ENCODE results near the gene UBXN4. TPM values are rescaled to one million over a fixed set of nuclear protein-coding genes. Genes with fewer than 3 reads are reported as not detected.
A peak's percentile ranks its signal among the peaks of the same experiment; 100 is the strongest.

Gene UBXN4
- total RNA-seq, 1 experiment from 2014 or later: 123 TPM

DNA sequence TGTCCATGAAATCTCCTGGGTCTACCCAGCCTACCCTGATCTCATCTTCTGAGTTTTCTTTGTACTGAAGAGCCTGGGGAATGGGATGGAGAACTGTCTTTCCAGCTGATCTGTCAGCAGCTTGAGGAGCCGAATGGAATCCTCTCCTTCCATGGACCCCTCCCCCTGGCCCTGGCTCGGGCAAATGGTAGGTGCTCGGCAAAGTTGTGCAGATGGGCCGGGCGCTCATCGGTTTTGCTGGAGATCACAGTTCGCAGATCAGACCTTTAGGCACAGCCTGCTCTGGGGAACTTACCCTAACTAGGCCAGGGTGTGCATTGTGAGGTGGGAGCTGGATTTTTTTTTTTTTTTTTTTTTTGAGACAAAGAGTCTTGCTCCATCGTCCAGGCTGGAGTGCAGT, 55.0 kb downstream of the UBXN4 start:
- Histone ChIP-seq H3K27ac (ENCODE audit: low read depth, low read length, poor library complexity, severe bottlenecking) (no peak overlapping the region), H3K4me3 (ENCODE audit: low read depth, low read length, poor library complexity, severe bottlenecking) (no peak overlapping the region), H3K4me1 (ENCODE audit: insufficient read depth, low read length, poor library complexity, severe bottlenecking) (no peaks in the 10 kb centered on the region), H3K9me3 (ENCODE audit: low read depth, low read length, poor library complexity, severe bottlenecking) (no peaks in the 10 kb centered on the region), H3K27me3 (replicated peaks; ENCODE audit: insufficient read depth, low read depth, low read length, poor library complexity) (no peaks in the 10 kb centered on the region), H3K36me3 (ENCODE audit: insufficient read depth, low read length, poor library complexity, severe bottlenecking) (no peaks in the 10 kb centered on the region)
- CTCF ChIA-PET: interaction anchor here (0.6 to 3.0 kb wide), 2 partner anchors 552 to 807 kb away, joined by 4 to 14 read pairs; no protein-coding TSS in a partner anchor
- POLR2A ChIA-PET (ENCODE audit: low non-redundant PET): interaction anchor here (0.5 kb wide), 1 partner anchor 10 kb away, joined by 13 read pairs; no protein-coding TSS in a partner anchor
- TF ChIP-seq EZH2 (IDR thresholded peaks at IDR 0.05; ENCODE audit: borderline replicate concordance, low read depth, low read length, poor library complexity, severe bottlenecking): no peak
- intact Hi-C loops (cut with micrococcal nuclease; ENCODE audit: unreplicated experiment): loop anchor here (1.0 to 5.0 kb wide), 2 partner anchors 792 to 809 kb away; no protein-coding TSS in a partner anchor
- no peak for DNase-seq (ENCODE audit: low spot score)
- BruUV-seq (replicated peaks): no TSS peak

DNA sequence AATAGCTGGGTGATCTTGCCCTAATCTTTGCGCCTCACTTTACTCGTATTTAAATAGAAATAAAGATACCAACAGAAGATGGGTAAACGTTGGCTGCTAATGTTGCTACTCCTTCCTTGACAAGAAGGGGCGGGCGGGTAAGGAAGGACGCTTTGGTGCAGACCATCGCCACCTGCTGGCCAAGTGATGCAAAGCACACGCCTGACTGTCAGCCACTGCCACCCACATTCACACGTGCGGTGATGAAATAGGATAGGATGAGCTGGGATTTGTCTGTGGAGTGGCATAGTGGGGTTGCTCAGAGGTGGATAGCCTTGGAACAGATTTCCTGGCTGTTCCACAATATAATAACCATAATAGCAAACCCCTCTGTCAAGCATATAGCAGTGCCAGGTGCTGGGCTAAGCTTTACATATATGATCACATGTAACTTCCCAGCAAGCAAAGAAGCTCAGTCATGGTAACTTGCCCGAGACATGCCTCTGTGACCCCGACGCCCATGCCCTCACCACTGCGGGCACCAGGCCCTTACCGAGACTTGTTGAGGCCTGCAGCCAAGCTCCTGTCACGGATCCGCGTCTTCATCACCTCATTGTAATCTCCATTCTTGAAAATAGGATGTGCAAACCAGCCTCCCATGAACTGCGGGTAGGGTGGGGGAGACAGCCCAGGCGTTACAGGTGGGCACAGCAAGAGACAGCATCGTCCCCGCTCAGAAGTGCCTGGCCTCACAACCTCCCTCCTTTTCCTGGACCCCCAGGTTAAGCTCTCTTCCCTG, 56.0 kb downstream of the UBXN4 start:
- TF ChIP-seq EZH2 (IDR thresholded peaks at IDR 0.05; ENCODE audit: borderline replicate concordance, low read depth, low read length, poor library complexity, severe bottlenecking): no peak
- TF ChIP-seq, protein P1, sequence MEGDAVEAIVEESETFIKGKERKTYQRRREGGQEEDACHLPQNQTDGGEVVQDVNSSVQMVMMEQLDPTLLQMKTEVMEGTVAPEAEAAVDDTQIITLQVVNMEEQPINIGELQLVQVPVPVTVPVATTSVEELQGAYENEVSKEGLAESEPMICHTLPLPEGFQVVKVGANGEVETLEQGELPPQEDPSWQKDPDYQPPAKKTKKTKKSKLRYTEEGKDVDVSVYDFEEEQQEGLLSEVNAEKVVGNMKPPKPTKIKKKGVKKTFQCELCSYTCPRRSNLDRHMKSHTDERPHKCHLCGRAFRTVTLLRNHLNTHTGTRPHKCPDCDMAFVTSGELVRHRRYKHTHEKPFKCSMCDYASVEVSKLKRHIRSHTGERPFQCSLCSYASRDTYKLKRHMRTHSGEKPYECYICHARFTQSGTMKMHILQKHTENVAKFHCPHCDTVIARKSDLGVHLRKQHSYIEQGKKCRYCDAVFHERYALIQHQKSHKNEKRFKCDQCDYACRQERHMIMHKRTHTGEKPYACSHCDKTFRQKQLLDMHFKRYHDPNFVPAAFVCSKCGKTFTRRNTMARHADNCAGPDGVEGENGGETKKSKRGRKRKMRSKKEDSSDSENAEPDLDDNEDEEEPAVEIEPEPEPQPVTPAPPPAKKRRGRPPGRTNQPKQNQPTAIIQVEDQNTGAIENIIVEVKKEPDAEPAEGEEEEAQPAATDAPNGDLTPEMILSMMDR (conservative IDR thresholded peaks at IDR 0.05; ENCODE audit: low read depth, low read length): peak; percentile 98
- POLR2A ChIA-PET (ENCODE audit: low non-redundant PET): no interaction called here
- intact Hi-C loops (cut with micrococcal nuclease; ENCODE audit: unreplicated experiment): loop anchor here (1.0 to 5.0 kb wide), 2 partner anchors 793 to 810 kb away; no protein-coding TSS in a partner anchor
- H3K36me3 ChIP-seq (ENCODE audit: insufficient read depth, low read length, poor library complexity, severe bottlenecking): no peaks in the 10 kb centered on the region
- H3K4me3 ChIP-seq (ENCODE audit: low read depth, low read length, poor library complexity, severe bottlenecking): no peak overlapping the region
- no peak overlapping the region for H3K27ac ChIP-seq (ENCODE audit: low read depth, low read length, poor library complexity, severe bottlenecking)
- DNase-seq (ENCODE audit: low spot score): peak; percentile 87
- CTCF ChIA-PET: interaction anchor here (0.6 to 3.0 kb wide), 7 partner anchors 8 to 809 kb away, joined by 3 to 14 read pairs (median 4); no protein-coding TSS in a partner anchor
- H3K9me3 ChIP-seq (ENCODE audit: low read depth, low read length, poor library complexity, severe bottlenecking): no peaks in the 10 kb centered on the region
- no TSS peak for BruUV-seq (replicated peaks)
- no peaks in the 10 kb centered on the region for H3K4me1 ChIP-seq (ENCODE audit: insufficient read depth, low read length, poor library complexity, severe bottlenecking)
- no peaks in the 10 kb centered on the region for H3K27me3 ChIP-seq (replicated peaks; ENCODE audit: insufficient read depth, low read depth, low read length, poor library complexity)

DNA sequence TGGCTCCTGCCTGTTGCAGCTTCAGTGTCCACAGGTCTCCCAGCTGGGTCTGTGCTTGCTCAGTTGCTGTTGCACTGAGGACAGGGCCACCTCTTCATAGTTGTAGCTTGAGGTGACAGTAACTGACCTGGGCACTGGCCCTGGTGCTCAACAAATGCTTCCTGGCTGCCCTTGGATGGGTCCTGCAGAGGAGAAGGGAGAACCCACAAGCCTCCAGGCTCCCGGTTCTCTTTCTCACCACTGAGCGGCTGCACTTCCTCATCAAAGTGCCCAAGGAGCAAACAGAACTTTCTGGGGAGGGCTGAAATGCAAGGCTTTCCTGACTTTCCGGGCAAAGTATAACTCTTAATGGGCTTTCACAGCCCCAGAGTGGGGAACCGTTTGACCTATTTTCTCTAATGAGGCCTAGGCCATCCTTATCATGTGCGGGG, 56.6 kb downstream of the UBXN4 start:
- ChIA-PET CTCF (interaction anchor here (0.8 to 3.0 kb wide), 4 partner anchors 8 to 809 kb away, joined by 3 to 14 read pairs (median 4); no protein-coding TSS in a partner anchor), POLR2A (ENCODE audit: low non-redundant PET) (no interaction called here)
- H3K4me1 ChIP-seq (ENCODE audit: insufficient read depth, low read length, poor library complexity, severe bottlenecking): no peaks in the 10 kb centered on the region
- H3K27me3 ChIP-seq (replicated peaks; ENCODE audit: insufficient read depth, low read depth, low read length, poor library complexity): no peaks in the 10 kb centered on the region
- intact Hi-C loops (cut with micrococcal nuclease; ENCODE audit: unreplicated experiment): loop anchor here (5.0 kb wide), 1 partner anchor 811 kb away; no protein-coding TSS in a partner anchor
- no peak overlapping the region for H3K4me3 ChIP-seq (ENCODE audit: low read depth, low read length, poor library complexity, severe bottlenecking)
- BruUV-seq (replicated peaks): no TSS peak
- TF ChIP-seq EZH2 (IDR thresholded peaks at IDR 0.05; ENCODE audit: borderline replicate concordance, low read depth, low read length, poor library complexity, severe bottlenecking): no peak
- TF ChIP-seq, protein P1 (conservative IDR thresholded peaks at IDR 0.05; ENCODE audit: low read depth, low read length): no peak
- DNase-seq (ENCODE audit: low spot score): no peak
- no peaks in the 10 kb centered on the region for H3K36me3 ChIP-seq (ENCODE audit: insufficient read depth, low read length, poor library complexity, severe bottlenecking)
- H3K9me3 ChIP-seq (ENCODE audit: low read depth, low read length, poor library complexity, severe bottlenecking): no peaks in the 10 kb centered on the region
- no peak overlapping the region for H3K27ac ChIP-seq (ENCODE audit: low read depth, low read length, poor library complexity, severe bottlenecking)
